HEK293T (cell line): ENCODE measurements around the gene KLRC1.

Experiments used
- CTCF ChIA-PET: fragments of 350-600 bp; formaldehyde crosslinking; extraction: SDS; loops from one replicate; lab custom pipeline; 2021; ENCODE audit warnings: antibody characterized with exemption, inconsistent platforms; lab: Yijun Ruan, JAX
- POLR2A ChIA-PET: fragments of 350-600 bp; formaldehyde crosslinking; extraction: SDS; loops from one replicate; lab custom pipeline; 2020; ENCODE audit warnings: antibody characterized with exemption, inconsistent platforms; lab: Yijun Ruan, JAX
- DNase-seq: peaks from one replicate; pipeline ENCODE4 v3.0.0; 2012; ENCODE audit warnings: mixed read lengths; ENCODE audit errors: extremely low spot score
- ARNT ChIP-seq: fragments of 450-650 bp; IDR thresholded peaks from 2 replicates; pipeline ENCODE4 v1.6.1; 2017; ENCODE audit warnings: mild to moderate bottlenecking
- BHLHE40 ChIP-seq: fragments of 450-650 bp; IDR thresholded peaks from 2 replicates; pipeline ENCODE4 v1.6.1; 2016; ENCODE audit warnings: mild to moderate bottlenecking, moderate library complexity, borderline replicate concordance
- CTBP1 ChIP-seq: fragments of 450-650 bp; IDR thresholded peaks from 2 replicates; pipeline ENCODE4 v1.6.1; 2016; ENCODE audit warnings: borderline replicate concordance
- ELF4 ChIP-seq: fragments of 450-650 bp; IDR thresholded peaks from 2 replicates; pipeline ENCODE4 v1.6.1; 2017; ENCODE audit warnings: antibody characterized with exemption
- FOXA1 ChIP-seq: fragments of 450-650 bp; IDR thresholded peaks from 2 replicates; pipeline ENCODE4 v1.6.1; 2016; ENCODE audit warnings: mild to moderate bottlenecking
- FOXK2 ChIP-seq: fragments of 450-650 bp; IDR thresholded peaks from 2 replicates; pipeline ENCODE4 v1.6.1; 2016; ENCODE audit warnings: mild to moderate bottlenecking
- FOXM1 ChIP-seq: fragments of 450-650 bp; IDR thresholded peaks from 2 replicates; pipeline ENCODE4 v1.6.1; 2017; ENCODE audit warnings: mild to moderate bottlenecking, borderline replicate concordance
- HDGF ChIP-seq: fragments of 450-650 bp; IDR thresholded peaks from 2 replicates; pipeline ENCODE4 v1.6.1; 2017; ENCODE audit warnings: antibody characterized with exemption, borderline replicate concordance
- L3MBTL2 ChIP-seq: fragments of 450-650 bp; conservative IDR thresholded peaks from 2 replicates; pipeline ENCODE4 v1.6.1; 2016; ENCODE audit warnings: mild to moderate bottlenecking
- LEF1 ChIP-seq: fragments of 450-650 bp; IDR thresholded peaks from 2 replicates; pipeline ENCODE4 v1.6.1; 2017; ENCODE audit warnings: mild to moderate bottlenecking, borderline replicate concordance
- NFRKB ChIP-seq: fragments of 450-650 bp; IDR thresholded peaks from 2 replicates; pipeline ENCODE4 v1.6.1; 2016; ENCODE audit warnings: mild to moderate bottlenecking, moderate library complexity
- SP1 ChIP-seq: fragments of 450-650 bp; IDR thresholded peaks from 2 replicates; pipeline ENCODE4 v1.6.1; 2017
- SUZ12 ChIP-seq: fragments of 450-650 bp; IDR thresholded peaks from 2 replicates; pipeline ENCODE4 v1.6.1; 2016; ENCODE audit warnings: mild to moderate bottlenecking
- TARDBP ChIP-seq: fragments of 450-650 bp; IDR thresholded peaks from 2 replicates; pipeline ENCODE4 v1.6.1; 2016
- ZNF384 ChIP-seq: fragments of 450-650 bp; IDR thresholded peaks from 2 replicates; pipeline ENCODE4 v1.6.1; 2016
- TF ChIP-seq, protein P1 (sequence below): fragments of 450-650 bp; IDR thresholded peaks from 2 replicates; pipeline ENCODE4 v1.6.1; 2016

Gene KLRC1

DNA sequence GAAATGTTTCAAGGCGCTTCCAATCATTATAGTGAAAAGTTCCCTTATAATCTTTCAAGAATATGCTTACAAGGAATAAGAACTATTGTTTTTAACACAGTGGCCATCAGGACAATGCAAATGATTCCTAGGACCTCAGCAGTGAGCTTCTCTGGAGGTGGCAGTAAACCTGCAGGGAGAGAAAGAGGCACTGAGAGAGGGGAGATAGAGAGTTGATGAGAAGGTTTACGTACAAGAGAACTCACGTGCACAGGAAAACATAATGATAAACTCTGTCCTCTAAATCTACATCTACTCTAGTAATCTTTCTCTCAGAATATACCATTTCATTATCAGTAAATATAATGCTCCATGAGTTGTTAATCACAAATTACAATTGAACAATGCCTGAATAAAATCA, 44.3 kb downstream of the KLRC1 start:
- ChIA-PET POLR2A (no interaction called here), CTCF (no interaction called here)
- DNase-seq: no peak
- no peak for TF ChIP-seq FOXM1
- TF ChIP-seq ZNF384: no peak
- no peak for TF ChIP-seq ELF4
- no peak for TF ChIP-seq CTBP1
- no peak for TF ChIP-seq NFRKB
- TF ChIP-seq SP1: no peak
- TF ChIP-seq FOXA1: no peak
- no peak for TF ChIP-seq FOXK2
- no peak for TF ChIP-seq BHLHE40
- TF ChIP-seq, protein P1, sequence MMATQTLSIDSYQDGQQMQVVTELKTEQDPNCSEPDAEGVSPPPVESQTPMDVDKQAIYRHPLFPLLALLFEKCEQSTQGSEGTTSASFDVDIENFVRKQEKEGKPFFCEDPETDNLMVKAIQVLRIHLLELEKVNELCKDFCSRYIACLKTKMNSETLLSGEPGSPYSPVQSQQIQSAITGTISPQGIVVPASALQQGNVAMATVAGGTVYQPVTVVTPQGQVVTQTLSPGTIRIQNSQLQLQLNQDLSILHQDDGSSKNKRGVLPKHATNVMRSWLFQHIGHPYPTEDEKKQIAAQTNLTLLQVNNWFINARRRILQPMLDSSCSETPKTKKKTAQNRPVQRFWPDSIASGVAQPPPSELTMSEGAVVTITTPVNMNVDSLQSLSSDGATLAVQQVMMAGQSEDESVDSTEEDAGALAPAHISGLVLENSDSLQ: no peak
- no peak for TF ChIP-seq TARDBP
- no peak for TF ChIP-seq ARNT
- TF ChIP-seq L3MBTL2: no peak
- TF ChIP-seq LEF1: no peak

DNA sequence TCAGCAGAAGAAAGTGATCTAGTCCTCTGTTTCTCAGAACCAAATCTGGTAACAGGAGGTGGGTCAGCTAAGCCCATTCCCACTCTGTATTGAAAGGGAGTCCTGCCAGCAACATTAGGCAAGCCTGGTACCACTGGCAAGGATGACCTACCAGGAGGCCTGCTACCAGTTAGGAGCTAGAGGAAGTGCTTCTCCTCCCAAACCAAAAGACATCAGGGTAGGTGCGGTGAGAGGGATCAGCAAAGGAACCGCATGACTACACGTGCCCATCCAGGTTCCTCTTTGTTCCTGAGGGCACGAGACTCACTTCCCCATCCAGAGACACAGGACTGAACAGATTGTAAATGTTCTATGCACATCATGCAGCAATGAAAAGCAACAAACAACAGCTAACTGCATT, 46.5 kb downstream of the KLRC1 start:
- ChIA-PET CTCF (no interaction called here), POLR2A (interaction anchor here (0.9 kb wide), 1 partner anchor 43 kb away, joined by 3 read pairs; no protein-coding TSS in a partner anchor)
- TF ChIP-seq, protein P1: no peak
- no peak for TF ChIP-seq ARNT
- TF ChIP-seq ZNF384: no peak
- no peak for TF ChIP-seq HDGF
- no peak for TF ChIP-seq SP1
- no peak for TF ChIP-seq BHLHE40
- no peak for TF ChIP-seq L3MBTL2
- no peak for TF ChIP-seq FOXA1
- TF ChIP-seq NFRKB: no peak
- TF ChIP-seq FOXM1: no peak
- no peak for TF ChIP-seq CTBP1
- no peak for TF ChIP-seq SUZ12
- no peak for TF ChIP-seq TARDBP
- no peak for TF ChIP-seq FOXK2
- TF ChIP-seq ELF4: no peak
- TF ChIP-seq LEF1: no peak
- no peak for DNase-seq

DNA sequence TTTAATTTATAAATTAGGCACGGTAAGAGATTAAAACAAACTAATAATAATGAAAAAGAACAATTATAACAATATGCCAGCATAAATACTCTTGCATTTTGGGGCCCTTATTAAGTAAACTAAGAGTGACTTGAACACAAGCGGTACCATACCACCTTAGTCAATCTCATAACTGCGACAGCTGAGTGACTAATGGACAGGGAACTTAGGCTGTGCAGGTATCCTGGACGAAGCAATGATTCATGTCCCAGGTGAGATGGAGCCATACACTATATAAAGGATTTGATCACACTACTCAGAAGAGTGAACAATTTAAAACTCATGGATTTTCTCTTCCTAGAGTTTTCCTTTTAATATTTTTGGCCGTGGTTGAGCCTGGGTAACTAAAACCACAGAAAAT, 47.9 kb downstream of the KLRC1 start:
- POLR2A ChIA-PET: no interaction called here
- TF ChIP-seq FOXA1 (no peak), TARDBP (no peak), ELF4 (no peak), FOXM1 (no peak), NFRKB (no peak), L3MBTL2 (no peak), ARNT (no peak)
- TF ChIP-seq, protein P1: no peak
- DNase-seq: no peak
- CTCF ChIA-PET: no interaction called here

DNA sequence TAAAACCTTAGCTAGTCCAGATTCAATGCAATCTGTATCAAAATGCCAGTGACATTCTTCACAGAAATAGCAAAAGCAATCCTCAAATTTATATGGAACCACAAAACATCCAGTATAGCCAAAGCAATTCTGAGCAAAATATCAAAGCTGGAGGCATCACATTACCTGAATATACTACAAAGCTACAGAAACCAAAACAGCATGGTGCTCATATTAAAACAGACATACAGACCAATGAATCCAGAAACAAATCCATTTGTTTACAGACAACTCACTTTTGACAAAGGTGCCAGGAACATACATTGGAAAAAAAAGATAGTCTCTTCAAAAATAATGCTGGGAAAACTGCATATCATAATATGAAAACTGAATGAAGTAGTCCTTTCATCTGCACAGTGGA, 48.4 kb downstream of the KLRC1 start:
- DNase-seq: no peak
- ChIA-PET POLR2A (no interaction called here), CTCF (no interaction called here)
- TF ChIP-seq, protein P1: no peak
- TF ChIP-seq ARNT: no peak
- no peak for TF ChIP-seq L3MBTL2
- no peak for TF ChIP-seq LEF1
- TF ChIP-seq SUZ12: no peak
- TF ChIP-seq SP1: no peak
- TF ChIP-seq FOXK2: no peak
- TF ChIP-seq ZNF384: no peak
- no peak for TF ChIP-seq ELF4
- no peak for TF ChIP-seq CTBP1

DNA sequence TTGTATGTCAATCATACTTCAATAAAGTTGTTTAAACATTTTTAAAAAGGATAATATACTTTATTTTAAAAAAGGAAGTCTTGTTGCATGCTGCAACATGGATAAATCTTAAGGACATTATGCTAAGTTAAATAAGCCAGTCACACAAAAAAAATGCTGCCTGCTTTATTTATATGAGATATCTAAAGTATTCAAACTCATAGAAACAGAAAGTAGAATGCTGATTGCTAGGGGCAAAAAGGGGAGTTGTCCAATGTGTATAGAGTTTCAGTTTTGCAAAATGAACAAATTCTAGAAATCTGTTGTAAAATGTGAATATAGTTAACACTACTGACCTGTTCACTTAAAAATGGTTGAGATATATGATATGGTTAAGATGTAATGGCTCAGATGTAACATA, 52.3 kb downstream of the KLRC1 start:
- POLR2A ChIA-PET: interaction anchor here (1.2 kb wide), 1 partner anchor 36 kb away, joined by 3 read pairs; no protein-coding TSS in a partner anchor
- CTCF ChIA-PET: interaction anchor here (0.7 kb wide), 1 partner anchor 1181 kb away, joined by 3 read pairs; no protein-coding TSS in a partner anchor
- DNase-seq: no peak
- TF ChIP-seq FOXA1 (no peak), FOXM1 (no peak), SP1 (no peak), HDGF (no peak), BHLHE40 (no peak), NFRKB (no peak), LEF1 (no peak)
- TF ChIP-seq, protein P1: no peak

DNA sequence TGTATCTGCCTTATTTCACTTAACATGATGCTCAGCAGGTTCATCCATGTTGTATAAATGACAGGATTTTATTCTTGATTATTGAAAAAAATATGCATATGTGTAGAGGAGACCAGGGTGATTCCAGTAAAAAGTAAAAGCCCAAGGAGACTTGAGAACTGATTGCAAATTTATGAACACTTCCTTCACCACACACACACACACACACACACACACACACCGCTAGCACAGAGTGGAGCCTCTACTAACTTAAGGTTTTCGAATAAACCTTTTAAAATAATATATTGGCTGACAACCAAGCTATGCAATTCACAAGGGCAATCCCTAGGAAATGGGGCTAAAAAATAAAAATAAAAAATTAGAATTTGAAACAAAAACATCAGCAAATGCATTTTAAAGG, 55.0 kb downstream of the KLRC1 start:
- no peak for TF ChIP-seq L3MBTL2
- TF ChIP-seq NFRKB: no peak
- TF ChIP-seq ZNF384: no peak
- TF ChIP-seq TARDBP: no peak
- TF ChIP-seq SP1: no peak
- no peak for TF ChIP-seq ELF4
- no peak for TF ChIP-seq SUZ12
- no peak for TF ChIP-seq CTBP1
- no peak for TF ChIP-seq ARNT
- TF ChIP-seq FOXM1: no peak
- TF ChIP-seq FOXK2: no peak
- TF ChIP-seq, protein P1: no peak
- no peak for TF ChIP-seq HDGF
- TF ChIP-seq FOXA1: no peak
- TF ChIP-seq LEF1: no peak
- TF ChIP-seq BHLHE40: no peak
- DNase-seq: no peak
- POLR2A ChIA-PET: no interaction called here
- CTCF ChIA-PET: no interaction called here
